Endothelial cell of umbilical vein (primary cell): ENCODE measurements around the gene TAOK1.

Experiments used
- EZH2 ChIP-seq: IDR thresholded peaks from 2 replicates; pipeline ENCODE4 v1.6.1; 2012; ENCODE audit warnings: borderline replicate concordance, low read depth, mild to moderate bottlenecking, moderate library complexity, low read length, inconsistent platforms; ENCODE audit not compliant: severe bottlenecking
- POLR2A ChIP-seq: IDR thresholded peaks from 2 replicates; pipeline ENCODE4 v1.6.1; 2012; ENCODE audit warnings: low read depth, mild to moderate bottlenecking, control low read depth, low read length

- TF ChIP-seq EZH2 = no peak
- TF ChIP-seq POLR2A = no peak
Observed at GRCh38 chr17:29449865-29450671, 59.9 kb downstream of the TAOK1 start.
